Effector memory CD4-positive, alpha-beta T cell (primary cell): ENCODE measurements around the gene BET1.

ENCODE experiments used
- DNase-seq, 3 donors: peaks; one replicate each; pipeline ENCODE4 v3.0.0-alpha.2; 2020
- H3K27ac ChIP-seq: 2 replicates; pipeline ENCODE4 v1.7.0; 2013; ENCODE audit warnings: mild to moderate bottlenecking, low read length, moderate library complexity; ENCODE audit not compliant: insufficient read depth, poor library complexity, severe bottlenecking
- H3K27me3 ChIP-seq: replicated peaks from 2 replicates; pipeline ENCODE4 v1.7.0; 2013; ENCODE audit warnings: mild to moderate bottlenecking, low read length; ENCODE audit not compliant: insufficient read depth, control insufficient read depth, poor library complexity, severe bottlenecking
- H3K36me3 ChIP-seq: 2 replicates; pipeline ENCODE4 v1.7.0; 2013; ENCODE audit warnings: mild to moderate bottlenecking, low read length, moderate library complexity; ENCODE audit not compliant: control insufficient read depth, insufficient read depth
- H3K4me1 ChIP-seq: 2 replicates; pipeline ENCODE4 v1.7.0; 2013; ENCODE audit warnings: low read length, mild to moderate bottlenecking; ENCODE audit not compliant: control insufficient read depth, insufficient read depth, poor library complexity, severe bottlenecking
- H3K4me3 ChIP-seq: 2 replicates; pipeline ENCODE4 v1.7.0; 2013; ENCODE audit warnings: low read length, low read depth, mild to moderate bottlenecking; ENCODE audit not compliant: insufficient read depth, poor library complexity, severe bottlenecking
- H3K9me3 ChIP-seq: 2 replicates; pipeline ENCODE4 v1.7.0; 2013; ENCODE audit warnings: mild to moderate bottlenecking, low read length, moderate library complexity; ENCODE audit not compliant: control insufficient read depth

The BET1 gene

DNA sequence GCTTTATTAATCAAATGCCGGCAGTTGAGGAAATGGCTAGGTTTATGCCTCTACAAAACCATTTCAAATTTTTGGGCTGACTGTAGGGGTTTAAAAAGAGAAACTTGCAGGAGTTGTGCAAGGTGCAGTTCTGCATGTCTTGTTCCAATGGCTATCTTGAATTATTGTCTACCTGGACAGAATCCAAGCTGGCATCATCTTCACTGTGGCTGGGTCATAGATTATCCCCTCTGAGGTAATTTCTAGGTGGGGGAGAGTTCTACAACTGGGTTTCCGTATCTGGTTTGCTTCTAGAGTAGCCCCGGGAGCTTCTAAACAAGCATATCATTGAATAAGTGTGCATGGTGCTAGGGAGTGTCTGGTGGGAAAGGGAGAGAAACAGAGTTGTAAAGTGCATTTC is 16.9 kb downstream of the BET1 start:
- Histone ChIP-seq H3K27ac (no peak overlapping the region), H3K9me3 (no peaks in the 10 kb centered on the region), H3K36me3 (no peaks in the 10 kb centered on the region), H3K4me1 (no peaks in the 10 kb centered on the region), H3K27me3 (no peaks in the 10 kb centered on the region), H3K4me3 (no peak overlapping the region)
- DNase-seq: no peak

- no peak overlapping the region for H3K27ac ChIP-seq
- no peaks in the 10 kb centered on the region for H3K36me3 ChIP-seq
- no peaks in the 10 kb centered on the region for H3K27me3 ChIP-seq
- no peaks in the 10 kb centered on the region for H3K9me3 ChIP-seq
- H3K4me1 ChIP-seq: no peaks in the 10 kb centered on the region
- no peak overlapping the region for H3K4me3 ChIP-seq
- no peak for DNase-seq
Observed at GRCh38 chr7:93985101-93985500, 19.1 kb downstream of the BET1 start.

DNA sequence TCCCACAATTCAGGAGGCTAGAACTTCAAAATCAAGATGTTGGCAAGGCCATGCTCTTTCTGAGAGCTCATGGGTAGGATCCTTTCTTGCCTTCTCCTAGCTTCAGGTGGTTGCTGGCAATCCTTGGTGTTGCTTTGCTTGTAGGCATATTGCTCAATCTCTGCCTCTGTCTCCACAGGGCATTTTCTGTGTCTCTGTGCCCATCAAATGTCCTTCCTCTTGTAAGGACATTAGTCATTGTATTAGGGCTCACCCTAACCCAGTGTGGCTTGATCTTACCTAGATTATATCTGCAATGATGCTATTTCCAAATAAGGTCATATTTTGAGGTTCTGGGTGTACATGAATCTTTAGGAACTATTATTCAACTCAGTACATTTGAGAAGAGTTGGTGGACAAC is 20.1 kb downstream of the BET1 start:
- Histone ChIP-seq H3K27me3 (no peaks in the 10 kb centered on the region), H3K9me3 (no peaks in the 10 kb centered on the region), H3K4me1 (no peaks in the 10 kb centered on the region), H3K4me3 (no peak overlapping the region), H3K27ac (no peak overlapping the region), H3K36me3 (no peaks in the 10 kb centered on the region)
- no peak for DNase-seq

GRCh38 chr7:93981480-93981874 is 22.7 kb downstream of the BET1 start:
- Histone ChIP-seq H3K4me1 (no peaks in the 10 kb centered on the region), H3K9me3 (no peaks in the 10 kb centered on the region), H3K27ac (no peak overlapping the region), H3K27me3 (no peaks in the 10 kb centered on the region), H3K36me3 (no peaks in the 10 kb centered on the region), H3K4me3 (no peak overlapping the region)
- DNase-seq: no peak

GRCh38 chr7:93980744-93981479 is 23.2 kb downstream of the BET1 start:
- no peaks in the 10 kb centered on the region for H3K27me3 ChIP-seq
- no peaks in the 10 kb centered on the region for H3K36me3 ChIP-seq
- no peaks in the 10 kb centered on the region for H3K4me1 ChIP-seq
- DNase-seq: no peak
- H3K9me3 ChIP-seq: no peaks in the 10 kb centered on the region
- H3K27ac ChIP-seq: no peak overlapping the region
- H3K4me3 ChIP-seq: no peak overlapping the region

DNA sequence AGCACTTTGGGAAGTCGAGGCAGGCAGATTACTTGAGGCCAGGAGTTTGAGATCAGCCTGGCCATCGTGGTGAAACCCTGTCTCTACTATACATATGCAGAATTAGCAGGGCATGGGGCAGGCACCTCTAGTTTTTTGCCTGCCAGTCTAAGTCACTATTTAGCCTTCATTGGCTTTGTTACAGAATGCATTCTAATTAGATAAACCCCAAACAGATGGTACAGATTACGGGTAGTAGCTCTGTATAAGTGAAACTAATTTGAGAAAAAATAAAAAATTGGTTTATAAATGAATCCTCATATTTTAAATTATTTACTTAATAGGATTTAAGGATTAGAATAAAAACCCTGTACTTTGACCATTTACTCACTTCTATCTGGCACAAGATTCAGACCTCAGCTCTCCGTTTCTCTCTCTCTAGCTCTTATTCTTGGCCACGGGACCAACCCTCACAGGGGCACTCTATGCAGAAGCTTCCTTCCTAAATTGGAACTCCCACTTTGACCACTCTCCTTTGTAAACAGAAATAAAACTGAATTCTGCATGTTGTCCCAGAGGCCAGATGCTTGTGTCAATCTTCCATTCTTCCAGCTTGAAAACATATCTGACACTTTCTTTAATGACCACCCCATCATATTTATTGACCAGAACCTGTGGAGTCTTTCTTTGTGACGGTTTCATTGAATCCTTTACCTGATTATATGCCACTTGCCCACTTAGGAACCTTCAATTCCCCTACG is 26.8 kb downstream of the BET1 start:
- Histone ChIP-seq H3K9me3 (no peaks in the 10 kb centered on the region), H3K4me3 (no peak overlapping the region), H3K4me1 (no peaks in the 10 kb centered on the region), H3K36me3 (no peaks in the 10 kb centered on the region), H3K27me3 (no peaks in the 10 kb centered on the region), H3K27ac (no peak overlapping the region)
- DNase-seq: no peak

- no peaks in the 10 kb centered on the region for H3K36me3 ChIP-seq
- H3K27ac ChIP-seq: no peak overlapping the region
- no peaks in the 10 kb centered on the region for H3K9me3 ChIP-seq
- H3K27me3 ChIP-seq: no peaks in the 10 kb centered on the region
- H3K4me3 ChIP-seq: no peak overlapping the region
- no peak for DNase-seq
- no peaks in the 10 kb centered on the region for H3K4me1 ChIP-seq
Observed at GRCh38 chr7:93973134-93973533, 31.0 kb downstream of the BET1 start.

GRCh38 chr7:93972029-93972725 is 32.0 kb downstream of the BET1 start:
- no peaks in the 10 kb centered on the region for H3K9me3 ChIP-seq
- no peak overlapping the region for H3K27ac ChIP-seq
- H3K36me3 ChIP-seq: no peaks in the 10 kb centered on the region
- no peaks in the 10 kb centered on the region for H3K27me3 ChIP-seq
- no peak overlapping the region for H3K4me3 ChIP-seq
- DNase-seq: no peak
- H3K4me1 ChIP-seq: no peaks in the 10 kb centered on the region

DNA sequence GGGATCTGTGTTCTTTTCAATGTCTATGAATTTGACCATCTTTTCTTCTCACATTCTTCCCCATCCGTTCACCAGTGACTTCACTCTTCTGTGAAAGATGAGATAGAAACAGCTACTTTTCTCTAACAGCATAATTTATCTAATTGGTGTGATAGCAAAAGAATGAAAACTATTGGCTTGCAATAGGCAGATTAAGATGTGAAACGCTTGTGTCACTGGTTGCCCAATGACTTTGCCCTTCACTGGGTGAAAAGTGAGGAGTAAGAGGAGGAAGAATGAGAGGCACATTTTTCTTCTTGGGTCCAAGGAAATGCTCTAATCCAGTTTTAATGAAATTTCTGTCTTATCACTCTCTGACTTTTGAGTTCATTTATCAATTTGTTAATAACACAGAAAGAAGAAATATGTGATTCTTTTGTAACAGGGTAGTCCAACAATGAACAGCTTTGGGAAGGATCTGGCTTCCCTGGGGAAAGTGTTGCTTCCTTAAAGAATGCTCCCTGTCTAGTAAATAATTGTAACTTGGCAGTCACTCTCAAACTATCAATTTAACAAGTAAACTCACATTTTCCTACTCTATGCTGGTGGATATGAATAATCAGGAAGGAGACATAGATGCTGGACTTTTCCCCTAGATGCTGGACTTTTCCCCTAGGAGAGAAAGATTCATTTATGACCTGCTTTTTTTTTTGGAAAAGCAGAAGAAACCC is 35.1 kb downstream of the BET1 start:
- no peak for DNase-seq
- Histone ChIP-seq H3K36me3 (no peaks in the 10 kb centered on the region), H3K4me1 (no peaks in the 10 kb centered on the region), H3K9me3 (no peaks in the 10 kb centered on the region), H3K27ac (no peak overlapping the region), H3K27me3 (no peaks in the 10 kb centered on the region), H3K4me3 (no peak overlapping the region)
